K562 (cell line): ENCODE results near the gene ZMAT1. TPM values are rescaled to one million over a fixed set of nuclear protein-coding genes. Genes with fewer than 3 reads are reported as not detected.

Source experiments
- ATAC-seq: fragments of 200-7000 bp; cut with Tn5 transposase; 3 replicates; pipeline ENCODE4 v1.9.1; 2020; ENCODE audit warnings: moderate library complexity
- Bru-seq: library from RNA; stranded (reverse); fragments of 400-500 nt; gene quantifications from one replicate; lab custom pipeline; 2021; lab: Mats Ljungman, UMichigan
- BruChase-seq, 2 experiments: library from RNA; stranded (reverse); fragments of 400-500 nt; gene quantifications; one replicate each; lab custom pipeline; 2021; lab: Mats Ljungman, UMichigan
- BruUV-seq: library from RNA; stranded (reverse); fragments of 400-500 nt; replicated peaks from 2 replicates; lab custom pipeline; 2021; lab: Mats Ljungman, UMichigan
- CTCF ChIA-PET: fragments of 300-600 bp; formaldehyde crosslinking; extraction: SDS; loops from one replicate; lab custom pipeline; 2021; ENCODE audit warnings: low intra/inter-chr PET ratio; lab: Yijun Ruan, JAX
- POLR2A ChIA-PET: fragments of 300-600, 350-650 bp; sonication (Branson Sonifier 250); formaldehyde crosslinking; extraction: SDS; loops from one replicate; lab custom pipeline; 2021; ENCODE audit warnings: antibody characterized with exemption, inconsistent platforms; lab: Yijun Ruan, JAX
- DNase-seq, 4 experiments: peaks; one replicate each; pipeline versions ENCODE4 v3.0.0 to v3.0.0-alpha.2; 2011 to 2018; ENCODE audit warnings: low spot score in 3 of 4, mixed read lengths in 3 of 4; ENCODE audit errors: extremely low read depth in 1 of 4
- FAIRE-seq: peaks from 2 replicates; lab custom pipeline; 2011; peaks lifted over from hg19 to GRCh38; lab: Jason Lieb, UNC
- H2AFZ ChIP-seq: 2 replicates; pipeline ENCODE4 v1.6.0; 2011; ENCODE audit warnings: low read depth, low read length, control low read depth, inconsistent platforms
- H3K27ac ChIP-seq: fragments of 200-600 bp; 3 replicates; pipeline ENCODE4 v1.8.0; 2011; ENCODE audit warnings: low read depth, mild to moderate bottlenecking, control low read depth, inconsistent platforms, low read length, moderate library complexity, mixed read lengths; ENCODE audit errors: extremely low read depth
- H3K27me3 ChIP-seq, 2 experiments: fragments of 300-600 bp in 1 of 2; 2 replicates in 1 of 2; 3 replicates in 1 of 2; pipeline versions ENCODE4 v1.6.0 to v1.8.0; 2011; ENCODE audit warnings: inconsistent platforms in 2 of 2, low read length in 2 of 2, mild to moderate bottlenecking in 1 of 2, mixed read lengths in 1 of 2, moderate library complexity in 1 of 2; ENCODE audit not compliant: control insufficient read depth in 2 of 2, insufficient read depth in 2 of 2
- H3K36me3 ChIP-seq: fragments of 300-600 bp; 3 replicates; pipeline ENCODE4 v1.8.0; 2011; ENCODE audit warnings: mild to moderate bottlenecking, low read length, inconsistent platforms; ENCODE audit not compliant: control insufficient read depth, insufficient read depth
- H3K4me1 ChIP-seq, 2 experiments: fragments of 200-600 bp in 1 of 2; replicated peaks in 1 of 2; 2 replicates in 1 of 2; 3 replicates in 1 of 2; pipeline versions ENCODE4 v1.5.1 to v1.8.0; 2011; ENCODE audit warnings: inconsistent platforms in 2 of 2, low read length in 2 of 2, mild to moderate bottlenecking in 1 of 2, mixed read lengths in 1 of 2, moderate library complexity in 1 of 2; ENCODE audit not compliant: control insufficient read depth in 2 of 2, insufficient read depth in 2 of 2
- H3K4me2 ChIP-seq: 2 replicates; pipeline ENCODE4 v1.6.1; 2011; ENCODE audit warnings: low read length, control low read depth, inconsistent platforms, mixed read lengths; ENCODE audit not compliant: insufficient read depth
- H3K4me3 ChIP-seq: fragments of 200-600 bp; sonication (generic), shearing (Covaris generic); 2 replicates; pipeline ENCODE4 v1.5.1; 2016; ENCODE audit warnings: control low read depth, inconsistent platforms
- H3K79me2 ChIP-seq: fragments of 200-600 bp; 3 replicates; pipeline ENCODE4 v1.8.0; 2011; ENCODE audit warnings: low read length, inconsistent platforms; ENCODE audit not compliant: control insufficient read depth, insufficient read depth
- H3K9ac ChIP-seq, 2 experiments: 2 replicates each; pipeline versions ENCODE4 v1.6.0 to v1.6.1; 2011; ENCODE audit warnings: low read depth in 2 of 2, low read length in 2 of 2, control low read depth in 1 of 2, inconsistent platforms in 1 of 2, mild to moderate bottlenecking in 1 of 2, mixed read lengths in 1 of 2; ENCODE audit not compliant: insufficient read depth in 1 of 2
- H3K9me1 ChIP-seq: one replicate; pipeline ENCODE4 v1.6.0; 2011; ENCODE audit warnings: inconsistent platforms, mild to moderate bottlenecking, low read length, moderate library complexity; ENCODE audit not compliant: control insufficient read depth, insufficient read depth
- H3K9me3 ChIP-seq: replicated peaks from 2 replicates; pipeline ENCODE4 v1.5.1; 2011; ENCODE audit warnings: low read depth, low read length, inconsistent platforms; ENCODE audit not compliant: control insufficient read depth, insufficient read depth
- H4K20me1 ChIP-seq: replicated peaks from 2 replicates; pipeline ENCODE4 v1.6.1; 2011; ENCODE audit warnings: low read length, inconsistent platforms, mixed read lengths; ENCODE audit not compliant: control insufficient read depth, insufficient read depth
- ATF1 ChIP-seq, 2 experiments: fragments of 450-650 bp in 1 of 2; IDR thresholded peaks; 2 replicates each; pipeline ENCODE4 v1.6.1; 2016; ENCODE audit warnings: missing compliant biosample characterization in 1 of 2, missing genetic modification characterization in 1 of 2
- CBX8 ChIP-seq: fragments of 200-600 bp; sonication (generic); IDR thresholded peaks from 2 replicates; pipeline ENCODE4 v1.6.1; 2012; ENCODE audit warnings: borderline replicate concordance, mixed run types, low read depth, mild to moderate bottlenecking, moderate library complexity, mixed read lengths, low read length, control low read depth, inconsistent platforms; ENCODE audit not compliant: poor library complexity, severe bottlenecking; ENCODE audit errors: extremely low read depth
- CREM ChIP-seq: IDR thresholded peaks from 2 replicates; pipeline ENCODE4 v1.6.1; 2014; ENCODE audit warnings: antibody characterized with exemption, low read depth
- FOXK1 ChIP-seq: sonication (generic); formaldehyde crosslinking; IDR thresholded peaks from 2 replicates; pipeline ENCODE4 v1.8.0; 2022; ENCODE audit warnings: missing genetic modification reagents, mild to moderate bottlenecking, borderline replicate concordance
- FOXP1 ChIP-seq: sonication (generic); formaldehyde crosslinking; IDR thresholded peaks from 2 replicates; pipeline ENCODE4 v1.8.0; 2022; ENCODE audit warnings: mild to moderate bottlenecking, missing genetic modification reagents
- GTF2A2 ChIP-seq: IDR thresholded peaks from 2 replicates; pipeline ENCODE4 v1.6.1; 2016; ENCODE audit warnings: mild to moderate bottlenecking, missing genetic modification characterization, missing compliant biosample characterization
- MYC ChIP-seq, 2 experiments: fragments of 250-450 bp in 1 of 2; sonication (Bioruptor Pico) in 1 of 2; IDR thresholded peaks; 2 replicates each; pipeline versions ENCODE4 v1.5.1 to v1.6.1; 2012 to 2021; ENCODE audit warnings: low read depth in 2 of 2, borderline replicate concordance in 1 of 2, improper control_type of control experiment in 1 of 2, low read length in 1 of 2, mild to moderate bottlenecking in 1 of 2, moderate library complexity in 1 of 2
- SMAD4 ChIP-seq: fragments of 250-450 bp; sonication (Bioruptor Pico); conservative IDR thresholded peaks from 2 replicates; pipeline ENCODE4 v1.8.0; 2021; ENCODE audit warnings: inconsistent platforms, mild to moderate bottlenecking, moderate library complexity
- TCF3 ChIP-seq: sonication (generic); formaldehyde crosslinking; IDR thresholded peaks from 2 replicates; pipeline ENCODE4 v1.4.0; 2020; ENCODE audit warnings: mild to moderate bottlenecking, missing genetic modification reagents
- TRIM28 ChIP-seq: fragments of 450-650 bp; IDR thresholded peaks from 2 replicates; pipeline ENCODE4 v1.6.1; 2017
- ZKSCAN8 ChIP-seq: fragments of 200-800 bp; sonication (Bioruptor generic); IDR thresholded peaks from 2 replicates; pipeline ENCODE4 v1.6.1; 2016; ENCODE audit warnings: missing genetic modification characterization, missing compliant biosample characterization
- ZNF696 ChIP-seq: fragments of 250-450 bp; sonication (Bioruptor Pico); conservative IDR thresholded peaks from 2 replicates; pipeline ENCODE4 v1.4.0; 2020; ENCODE audit warnings: mild to moderate bottlenecking, moderate library complexity
- WGBS: fragments of 100-300 bp; shearing (Covaris generic); methylation state at CpG from one replicate; pipeline ENCODE4 v1.1.6; 2016; ENCODE audit warnings: low coverage, mixed read lengths; ENCODE audit not compliant: insufficient coverage; ENCODE audit errors: missing lambda C conversion rate; 5-methylcytosine and 5-hydroxymethylcytosine counted together
- in situ Hi-C: fragments of 300-500 bp; cut with MboI; formaldehyde crosslinking; loops from 4 replicates; pipeline ENCODE4 v1.15.0; 2018; ENCODE audit warnings: inconsistent platforms, mixed read lengths
- intact Hi-C: fragments of 100-400 bp; cut with micrococcal nuclease; formaldehyde crosslinking; loops from 2 replicates; pipeline ENCODE4 v1.14.2; 2022
- long read RNA-seq, 3 experiments: library from polyadenylated mRNA in 2 of 3; library from RNA in 1 of 3; unstranded in 2 of 3; stranded (forward) in 1 of 3; transcript quantifications; one replicate each; pipeline ENCODE4 v2.0.0, GENCODE V29; 2019 to 2022
- polyA minus RNA-seq, 3 experiments: library from RNA; depleted of rRNA, polyadenylated mRNA; stranded (reverse); fragments of >200 nt; gene quantifications; 2 replicates each; pipeline ENCODE4 v1.2.3, GENCODE V29; 2011
- polyA plus RNA-seq, 8 experiments: library from polyadenylated mRNA; depleted of rRNA in 4 of 8; stranded (reverse) in 5 of 8; unstranded in 3 of 8; fragments of >200 nt; fragmentation: Nextera tagmentation in 2 of 8; fragmentation: Illumina TruSeq in 1 of 8; extraction: Ambion mirVana in 2 of 8; extraction: Trizol in 1 of 8; gene quantifications; 2 replicates each; pipeline versions ENCODE4 v1.2.1 to v1.2.3, GENCODE V29; 2011 to 2014; ENCODE audit warnings: inconsistent platforms in 1 of 8, missing spikeins in 1 of 8
- total RNA-seq, 7 experiments: library from RNA; depleted of rRNA in 6 of 7; stranded (reverse); fragments of >200 nt in 6 of 7; fragmentation: Illumina TruSeq in 2 of 7; extraction: Trizol in 2 of 7; gene quantifications; 2 replicates each; pipeline versions ENCODE4 v1.2.1 to v1.2.3, GENCODE V29; 2011 to 2021; ENCODE audit warnings: low replicate concordance in 1 of 7
- TF ChIP-seq, protein P1 (sequence below): fragments of 150-350 bp; IDR thresholded peaks from 2 replicates; pipeline ENCODE4 v1.6.1; 2014; ENCODE audit warnings: low read depth, mild to moderate bottlenecking, low read length, borderline replicate concordance

The ZMAT1 gene
- total RNA-seq (2011; cell fraction: chromatin; rRNA removed; ENCODE audit: low replicate concordance), result 0.07 TPM in 1 of 2 replicates, not detected in the other
- not detected in 2 replicates for total RNA-seq (2011; cell fraction: nucleolus; rRNA removed)
- not detected in 2 replicates for total RNA-seq (2011; cell fraction: nucleoplasm; rRNA removed)
- total RNA-seq (2014; rRNA removed) (0.04 and 0.05 TPM in 2 replicates), total RNA-seq (2014; rRNA removed; fragmentation: Illumina TruSeq; extraction: Trizol) (not detected in 2 replicates), total RNA-seq (2015; rRNA removed; fragmentation: Illumina TruSeq; extraction: Trizol) (0.04 TPM in 1 of 2 replicates, not detected in the other), total RNA-seq (2021) (0.04 TPM in 1 of 2 replicates, not detected in the other), polyA plus RNA-seq (2011; rRNA removed) (0.04 TPM in 1 of 2 replicates, not detected in the other), polyA plus RNA-seq (2014; fragmentation: Illumina TruSeq; extraction: Trizol) (0.03 TPM in 2 replicates), polyA plus RNA-seq (2014; fragmentation: Nextera tagmentation; extraction: Ambion mirVana) (under 1 TPM in 1 of 2 experiments, not detected in 1; 0.03 TPM), polyA plus RNA-seq (2014; rRNA removed) (0.04 and 0.13 TPM in 2 replicates), polyA minus RNA-seq (2011; rRNA and poly(A)+ RNA removed) (0.07 TPM in 1 of 2 replicates, not detected in the other), Bru-seq, nascent RNA (percentile 15 among the genes with signal in this experiment), BruChase-seq, experiment 1, labeled RNA remaining after a 2-hour chase (percentile 13 among the genes with signal in this experiment), BruChase-seq, experiment 2, labeled RNA remaining after a 6-hour chase (percentile 12 among the genes with signal in this experiment)
- not detected in 2 replicates for polyA plus RNA-seq (2011; cell fraction: cytosol; rRNA removed)
- polyA plus RNA-seq (2011; cell fraction: nucleus; rRNA removed), result 0.04 and 0.11 TPM in 2 replicates
- polyA plus RNA-seq (2012), result 0.04 and 0.29 TPM in 2 replicates
- not detected in 2 replicates for polyA minus RNA-seq (2011; cell fraction: cytosol; rRNA and poly(A)+ RNA removed)
- polyA minus RNA-seq (2011; cell fraction: nucleus; rRNA and poly(A)+ RNA removed), result not detected in 2 replicates
- long read RNA-seq, experiment 1, result 0 reads
- long read RNA-seq, experiment 2, result 0 reads
- long read RNA-seq, experiment 3, result 0 reads

GRCh38 chrX:101931488-101932248 lies at the start of gene ZMAT1:
TSS of gene ZMAT1 (minus strand) at chrX:101932027. CDS start at chrX:101932008, 19 bp downstream.
- Histone ChIP-seq H3K27ac (peak within 1 kb of the TSS; percentile 72; the same call in 1 of the 3 replicates), H4K20me1 (no peaks in the 10 kb centered on the region), H2AFZ (peak within 1 kb of the TSS; percentile 45; the same call in 1 of the 2 replicates), H3K9me3 (no peaks in the 10 kb centered on the region), H3K36me3 (no peaks in the 10 kb centered on the region), H3K9ac (peak within 1 kb of the TSS in 1 of 2 experiments; percentile 71; a peak in 2 of 4 replicates), H3K79me2 (no peaks in the 10 kb centered on the region), H3K4me1 (no peaks in the 10 kb centered on the region; a peak in 2 of 5 replicates), H3K4me3 (peak within 1 kb of the TSS; percentile 48), H3K4me2 (peak within 1 kb of the TSS; percentile 32), H3K27me3 (no peaks in the 10 kb centered on the region), H3K9me1 (no peaks in the 10 kb centered on the region)
- 0% methylated on average over 7 of the region's 74 CpGs for WGBS
- in situ Hi-C loops (no loop called here), intact Hi-C loops (no loop called here)
- POLR2A ChIA-PET, result interaction anchor here (0.6 to 1.2 kb wide), 2 partner anchors 541 to 546 kb away, joined by 3 to 4 read pairs; no protein-coding TSS in a partner anchor
- no TSS peak for BruUV-seq
- peak; percentile 96 for ATAC-seq
- no peak for FAIRE-seq
- CTCF ChIA-PET, result no interaction called here
- DNase-seq, result peak; percentile 71 to 80 (median 74)
- TF ChIP-seq TCF3 (CRISPR knock-in tag) (no peak), TRIM28 (no peak), ZNF696 (no peak), CBX8 (no peak), ZKSCAN8 (CRISPR knock-in tag) (no peak), FOXK1 (CRISPR knock-in tag) (no peak), SMAD4 (CRISPR knock-in tag) (peak; percentile 69), MYC (IDR thresholded peaks at IDR 0.05; ENCODE audit: low read depth, low read length) (peak; percentile 73; the same call in 1 of the 2 replicates), MYC (CRISPR knock-in tag; IDR thresholded peaks at IDR 0.05; ENCODE audit: borderline replicate concordance, low read depth) (no peak), ATF1 (CRISPR knock-in tag; IDR thresholded peaks at IDR 0.05) (no peak), ATF1 (tag; IDR thresholded peaks at IDR 0.05) (peak; percentile 65), GTF2A2 (no peak), CREM (peak; percentile 50; the same call in 1 of the 2 replicates), FOXP1 (CRISPR knock-in tag) (no peak)
- TF ChIP-seq, protein P1, sequence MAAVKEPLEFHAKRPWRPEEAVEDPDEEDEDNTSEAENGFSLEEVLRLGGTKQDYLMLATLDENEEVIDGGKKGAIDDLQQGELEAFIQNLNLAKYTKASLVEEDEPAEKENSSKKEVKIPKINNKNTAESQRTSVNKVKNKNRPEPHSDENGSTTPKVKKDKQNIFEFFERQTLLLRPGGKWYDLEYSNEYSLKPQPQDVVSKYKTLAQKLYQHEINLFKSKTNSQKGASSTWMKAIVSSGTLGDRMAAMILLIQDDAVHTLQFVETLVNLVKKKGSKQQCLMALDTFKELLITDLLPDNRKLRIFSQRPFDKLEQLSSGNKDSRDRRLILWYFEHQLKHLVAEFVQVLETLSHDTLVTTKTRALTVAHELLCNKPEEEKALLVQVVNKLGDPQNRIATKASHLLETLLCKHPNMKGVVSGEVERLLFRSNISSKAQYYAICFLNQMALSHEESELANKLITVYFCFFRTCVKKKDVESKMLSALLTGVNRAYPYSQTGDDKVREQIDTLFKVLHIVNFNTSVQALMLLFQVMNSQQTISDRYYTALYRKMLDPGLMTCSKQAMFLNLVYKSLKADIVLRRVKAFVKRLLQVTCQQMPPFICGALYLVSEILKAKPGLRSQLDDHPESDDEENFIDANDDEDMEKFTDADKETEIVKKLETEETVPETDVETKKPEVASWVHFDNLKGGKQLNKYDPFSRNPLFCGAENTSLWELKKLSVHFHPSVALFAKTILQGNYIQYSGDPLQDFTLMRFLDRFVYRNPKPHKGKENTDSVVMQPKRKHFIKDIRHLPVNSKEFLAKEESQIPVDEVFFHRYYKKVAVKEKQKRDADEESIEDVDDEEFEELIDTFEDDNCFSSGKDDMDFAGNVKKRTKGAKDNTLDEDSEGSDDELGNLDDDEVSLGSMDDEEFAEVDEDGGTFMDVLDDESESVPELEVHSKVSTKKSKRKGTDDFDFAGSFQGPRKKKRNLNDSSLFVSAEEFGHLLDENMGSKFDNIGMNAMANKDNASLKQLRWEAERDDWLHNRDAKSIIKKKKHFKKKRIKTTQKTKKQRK, result no peak
